Loucy (cell line): ENCODE data around the gene CDK11B.

Source experiments
- H2AFZ ChIP-seq: fragments of 200-600 bp; sonication (generic); 2 replicates; pipeline ENCODE4 v1.6.0; 2016; ENCODE audit warnings: antibody characterized with exemption, mild to moderate bottlenecking, low read length, moderate library complexity
- H3F3A ChIP-seq: fragments of 200-600 bp; 2 replicates; pipeline ENCODE4 v1.6.0; 2016; ENCODE audit warnings: antibody characterized with exemption, low read depth, mild to moderate bottlenecking
- H3K27me3 ChIP-seq: fragments of 200-600 bp; sonication (generic); 2 replicates; pipeline ENCODE4 v1.6.1; 2014; ENCODE audit warnings: low read length, mild to moderate bottlenecking; ENCODE audit not compliant: insufficient read depth, poor library complexity, severe bottlenecking
- H3K36me3 ChIP-seq: fragments of 200-600 bp; sonication (generic); 2 replicates; pipeline ENCODE4 v1.6.1; 2016; ENCODE audit warnings: low read length; ENCODE audit not compliant: insufficient read depth
- H3K4me1 ChIP-seq: fragments of 200-600 bp; sonication (generic); 2 replicates; pipeline ENCODE4 v1.5.1; 2014; ENCODE audit warnings: low read length, mild to moderate bottlenecking; ENCODE audit not compliant: insufficient read depth, poor library complexity, severe bottlenecking
- H3K4me2 ChIP-seq: fragments of 200-600 bp; sonication (generic); 2 replicates; pipeline ENCODE4 v1.6.0; 2014; ENCODE audit warnings: antibody characterized with exemption, low read length, low read depth, mild to moderate bottlenecking; ENCODE audit not compliant: poor library complexity, severe bottlenecking
- H3K4me3 ChIP-seq: fragments of 200-600 bp; sonication (generic); 2 replicates; pipeline ENCODE4 v1.5.1; 2014; ENCODE audit warnings: low read length, mild to moderate bottlenecking, mixed read lengths; ENCODE audit not compliant: poor library complexity, severe bottlenecking
- H3K79me2 ChIP-seq: fragments of 200-600 bp; sonication (generic); 2 replicates; pipeline ENCODE4 v1.6.1; 2014; ENCODE audit warnings: low read length; ENCODE audit not compliant: insufficient read depth
- H3K9ac ChIP-seq: fragments of 200-600 bp; sonication (generic); 2 replicates; pipeline ENCODE4 v1.6.0; 2014; ENCODE audit warnings: mild to moderate bottlenecking, low read depth, low read length, moderate library complexity; ENCODE audit not compliant: poor library complexity, severe bottlenecking
- H3K9me2 ChIP-seq: fragments of 200-600 bp; sonication (generic); replicated peaks from 2 replicates; pipeline ENCODE4 v1.6.1; 2016; ENCODE audit warnings: low read depth, low read length, mixed read lengths
- H3K9me3 ChIP-seq: fragments of 200-600 bp; sonication (generic); 2 replicates; pipeline ENCODE4 v1.6.1; 2014; ENCODE audit warnings: mild to moderate bottlenecking, antibody characterized with exemption, low read length, low read depth; ENCODE audit not compliant: insufficient read depth
- H4K20me1 ChIP-seq: fragments of 200-600 bp; sonication (generic); 2 replicates; pipeline ENCODE4 v1.6.0; 2014; ENCODE audit warnings: antibody characterized with exemption, low read length, mild to moderate bottlenecking; ENCODE audit not compliant: insufficient read depth, poor library complexity, severe bottlenecking
- EZH2phosphoT487 ChIP-seq: fragments of 200-600 bp; IDR thresholded peaks from 2 replicates; pipeline ENCODE4 v1.6.1; 2018; ENCODE audit warnings: antibody characterized with exemption, mild to moderate bottlenecking, moderate library complexity, borderline replicate concordance
- TF ChIP-seq, protein P1 (sequence below): fragments of 200-600 bp; sonication (generic); conservative IDR thresholded peaks from 2 replicates; pipeline ENCODE4 v1.5.1; 2014; ENCODE audit warnings: mild to moderate bottlenecking, antibody characterized with exemption, low read length

The CDK11B gene

DNA sequence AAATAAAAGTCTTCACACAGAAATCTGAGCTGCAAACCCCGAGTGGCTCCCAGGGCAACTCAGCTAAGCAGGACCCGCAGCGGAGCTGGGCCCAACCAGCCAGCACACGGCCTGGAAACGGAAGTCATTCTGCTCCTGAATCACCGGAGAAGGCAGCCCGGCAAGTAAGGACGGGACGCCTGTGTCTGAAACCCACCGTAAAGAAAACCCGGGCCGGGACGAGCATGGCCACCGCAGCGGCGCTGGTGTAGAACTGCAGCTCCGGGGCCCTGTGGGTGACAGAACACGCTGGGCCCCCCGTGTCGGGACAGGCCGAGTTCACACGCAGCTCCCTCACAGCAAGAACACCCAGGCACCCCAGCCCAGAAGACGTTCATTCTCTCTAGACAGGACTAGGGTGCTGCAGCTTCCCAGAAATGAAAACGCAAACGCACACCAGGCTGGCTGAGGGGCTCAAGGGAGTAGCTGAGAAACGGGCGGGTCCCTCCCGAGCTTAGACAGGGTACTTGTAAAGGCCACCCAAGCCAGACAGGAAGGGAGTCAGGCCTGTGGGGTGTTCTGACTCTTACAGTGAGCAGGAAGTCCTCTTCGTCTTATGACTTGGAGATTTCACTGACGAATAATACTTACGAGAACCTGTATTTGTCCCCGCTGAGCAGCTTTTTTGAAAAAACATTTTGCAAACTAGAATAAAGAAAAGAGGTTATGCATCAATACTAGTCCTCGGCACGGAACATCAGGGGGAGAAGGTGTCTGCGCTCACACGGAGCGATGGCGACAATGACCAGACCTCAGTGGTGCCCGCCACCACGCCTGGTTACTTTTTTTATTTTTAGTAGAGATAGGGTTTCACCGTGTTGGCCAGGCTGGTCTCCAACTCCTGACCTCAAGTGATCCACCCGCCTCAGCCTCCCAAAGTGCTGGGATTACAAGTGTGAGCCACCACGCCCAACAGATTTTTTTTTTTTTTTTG lies 10.9 kb upstream of the CDK11B start:
- Histone ChIP-seq H3K27me3 (no peaks in the 10 kb centered on the region), H3K4me1 (no peaks in the 10 kb centered on the region), H3K4me3 (no peak overlapping the region), H3K4me2 (no peak overlapping the region), H3K9ac (no peak overlapping the region), H3K36me3 (peaks cover 32% of the 10 kb centered on the region; the same call in 1 of the 2 replicates), H3F3A (no peaks in the 10 kb centered on the region), H4K20me1 (no peaks in the 10 kb centered on the region), H3K79me2 (no peaks in the 10 kb centered on the region), H3K9me3 (no peaks in the 10 kb centered on the region), H2AFZ (no peak overlapping the region), H3K9me2 (no peaks in the 10 kb centered on the region)
- TF ChIP-seq, protein P1, sequence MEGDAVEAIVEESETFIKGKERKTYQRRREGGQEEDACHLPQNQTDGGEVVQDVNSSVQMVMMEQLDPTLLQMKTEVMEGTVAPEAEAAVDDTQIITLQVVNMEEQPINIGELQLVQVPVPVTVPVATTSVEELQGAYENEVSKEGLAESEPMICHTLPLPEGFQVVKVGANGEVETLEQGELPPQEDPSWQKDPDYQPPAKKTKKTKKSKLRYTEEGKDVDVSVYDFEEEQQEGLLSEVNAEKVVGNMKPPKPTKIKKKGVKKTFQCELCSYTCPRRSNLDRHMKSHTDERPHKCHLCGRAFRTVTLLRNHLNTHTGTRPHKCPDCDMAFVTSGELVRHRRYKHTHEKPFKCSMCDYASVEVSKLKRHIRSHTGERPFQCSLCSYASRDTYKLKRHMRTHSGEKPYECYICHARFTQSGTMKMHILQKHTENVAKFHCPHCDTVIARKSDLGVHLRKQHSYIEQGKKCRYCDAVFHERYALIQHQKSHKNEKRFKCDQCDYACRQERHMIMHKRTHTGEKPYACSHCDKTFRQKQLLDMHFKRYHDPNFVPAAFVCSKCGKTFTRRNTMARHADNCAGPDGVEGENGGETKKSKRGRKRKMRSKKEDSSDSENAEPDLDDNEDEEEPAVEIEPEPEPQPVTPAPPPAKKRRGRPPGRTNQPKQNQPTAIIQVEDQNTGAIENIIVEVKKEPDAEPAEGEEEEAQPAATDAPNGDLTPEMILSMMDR = no peak
- no peak for TF ChIP-seq EZH2phosphoT487

DNA sequence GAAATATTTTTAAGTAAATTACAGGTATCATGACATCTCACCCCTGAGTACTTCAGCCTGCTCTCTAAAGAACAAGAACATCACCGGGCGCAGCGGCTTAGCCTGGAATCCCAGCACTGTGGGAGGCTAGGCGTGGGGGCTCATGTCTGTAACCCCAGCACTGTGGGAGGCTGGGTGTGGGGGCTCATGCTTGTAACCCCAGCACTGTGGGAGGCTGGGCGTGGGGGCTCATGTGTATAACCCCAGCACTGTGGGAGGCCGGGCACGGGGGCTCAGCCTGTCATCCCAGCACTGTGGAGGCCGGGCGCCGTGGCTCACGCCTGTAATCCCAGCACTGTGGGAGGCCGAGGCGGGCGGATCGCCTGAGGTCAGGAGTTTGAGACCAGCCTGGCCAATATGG lies 7.7 kb upstream of the CDK11B start:
- H3K9me3 ChIP-seq = no peaks in the 10 kb centered on the region

DNA sequence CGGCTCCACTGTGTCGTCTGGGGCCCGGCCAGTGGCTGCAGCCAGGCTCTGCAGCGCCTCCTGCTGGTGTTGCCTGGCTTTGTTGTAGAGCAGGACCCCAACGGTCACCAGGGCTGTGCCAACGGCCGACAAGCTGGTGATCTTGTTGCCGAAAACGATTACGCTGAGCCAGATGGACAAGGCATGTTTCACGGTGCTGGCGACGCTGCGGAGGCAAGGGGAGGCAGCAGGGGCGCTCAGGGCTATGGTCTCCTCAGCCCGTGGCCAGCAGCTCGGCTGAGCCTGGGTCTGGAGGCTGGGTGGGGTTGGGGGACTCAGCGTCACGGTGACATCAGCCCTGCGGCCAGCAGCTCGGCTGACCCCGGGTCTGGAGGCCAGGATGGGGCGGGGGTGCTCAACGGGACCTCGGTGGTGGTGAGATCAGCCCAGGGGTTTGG lies 7.0 kb upstream of the CDK11B start:
- Histone ChIP-seq H3K9me3 (no peaks in the 10 kb centered on the region), H3K79me2 (no peaks in the 10 kb centered on the region), H4K20me1 (no peaks in the 10 kb centered on the region), H3K9ac (no peak overlapping the region), H3K4me1 (no peaks in the 10 kb centered on the region), H2AFZ (no peak overlapping the region), H3K9me2 (no peaks in the 10 kb centered on the region), H3K27me3 (no peaks in the 10 kb centered on the region), H3K36me3 (peaks cover 16% of the 10 kb centered on the region; the same call in 1 of the 2 replicates), H3K4me3 (no peak overlapping the region), H3K4me2 (no peak overlapping the region), H3F3A (no peaks in the 10 kb centered on the region)
- TF ChIP-seq EZH2phosphoT487 = no peak
- TF ChIP-seq, protein P1 = peak; percentile 67

More for the DNA sequence above, 7.7 kb upstream of the CDK11B start:
- no peaks in the 10 kb centered on the region for H4K20me1 ChIP-seq
- no peaks in the 10 kb centered on the region for H3K4me1 ChIP-seq
- no peak overlapping the region for H3K9ac ChIP-seq
- no peak for TF ChIP-seq EZH2phosphoT487
- TF ChIP-seq, protein P1 = no peak
- H3K27me3 ChIP-seq = no peaks in the 10 kb centered on the region
- no peaks in the 10 kb centered on the region for H3F3A ChIP-seq
- no peak overlapping the region for H2AFZ ChIP-seq
- no peaks in the 10 kb centered on the region for H3K79me2 ChIP-seq
- no peak overlapping the region for H3K4me2 ChIP-seq
- H3K9me2 ChIP-seq = no peaks in the 10 kb centered on the region
- no peak overlapping the region for H3K4me3 ChIP-seq
- peaks cover 22% of the 10 kb centered on the region; the same call in 1 of the 2 replicates for H3K36me3 ChIP-seq
